ENCODE data around the gene TEKT3. TPM values are rescaled to one million over a fixed set of nuclear protein-coding genes. Genes with fewer than 3 reads are reported as not detected.

The TEKT3 gene
- polyA plus RNA-seq, 3 donors, result not detected

GRCh38 chr17:15343749-15344148 lies 2.4 kb upstream of the TEKT3 start:
- peaks cover 0 to 14% (median 7%) of the 10 kb centered on the region in 7 donors for H3K9me3 Mint-ChIP-seq
- H3K4me3 ChIP-seq (replicated peaks in 1 of 3; ENCODE audit: low read depth in 2 of 3, low read length in 3 of 3), result no peak overlapping the region
- H4K20me1 ChIP-seq (ENCODE audit: insufficient read depth, low read length), result no peaks in the 10 kb centered on the region
- H3K36me3 ChIP-seq (replicated peaks in 1 of 2; ENCODE audit: control insufficient read depth in 1 of 2, insufficient read depth in 2 of 2, low read length in 2 of 2), result no peaks in the 10 kb centered on the region
- no peak overlapping the region for H3K9ac ChIP-seq (ENCODE audit: insufficient read depth, low read length, poor library complexity, severe bottlenecking)
- H3K27ac Mint-ChIP-seq, result no peak overlapping the region
- no peaks in the 10 kb centered on the region for H3K79me2 ChIP-seq (ENCODE audit: insufficient read depth, low read length)
- H3K36me3 Mint-ChIP-seq, result peaks cover 0 to 4% of the 10 kb centered on the region in 2 donors
- peaks cover 11% of the 10 kb centered on the region for H3K4me1 Mint-ChIP-seq
- H3K4me3 Mint-ChIP-seq, result peak overlapping the region in 1 of 2 donors; percentile 1
- no peak overlapping the region for H2AFZ ChIP-seq (ENCODE audit: insufficient read depth, low read depth, low read length, poor library complexity, severe bottlenecking)
- H3K27me3 ChIP-seq (ENCODE audit: control insufficient read depth in 2 of 2, insufficient read depth in 2 of 2, low read length in 2 of 2), result peaks cover 65 to 68% of the 10 kb centered on the region in 2 donors
- DNase-seq, result no peak
- intact Hi-C loops (cut with micrococcal nuclease), result no loop called here
- H3K27me3 Mint-ChIP-seq (ENCODE audit: low read depth in 3 of 3), result peaks cover 56 to 72% (median 58%) of the 10 kb centered on the region in 3 donors
- H3K4me1 ChIP-seq (ENCODE audit: control insufficient read depth in 1 of 2, insufficient read depth in 2 of 2, low read length in 2 of 2), result peaks cover 8 to 10% of the 10 kb centered on the region in 2 donors
- peaks cover 4 to 19% of the 10 kb centered on the region in 2 donors for H3K9me3 ChIP-seq (replicated peaks in 1 of 2; ENCODE audit: control insufficient read depth in 1 of 2, insufficient read depth in 1 of 2, low read length in 2 of 2)
- WGBS (ENCODE audit: insufficient coverage), result 87% methylated on average over 3 of the region's 4 CpGs
- no peak overlapping the region for H3K4me2 ChIP-seq (replicated peaks; ENCODE audit: extremely low read depth, low read length, poor library complexity, severe bottlenecking)
- no peak for TF ChIP-seq CTCF (IDR thresholded peaks at IDR 0.05)
- H3K27ac ChIP-seq (ENCODE audit: low read depth in 1 of 2, low read length in 2 of 2), result no peak overlapping the region

GRCh38 chr17:15342460-15342859 lies 1.1 kb upstream of the TEKT3 start:
- no peaks in the 10 kb centered on the region for H3K79me2 ChIP-seq (ENCODE audit: insufficient read depth, low read length)
- 69% methylated on average over 6 of the region's 7 CpGs for whole genome bisulfite sequencing (ENCODE audit: insufficient coverage)
- DNase-seq, result no peak
- H3K4me3 Mint-ChIP-seq, result peak overlapping the region in 1 of 2 donors; percentile 60
- H4K20me1 ChIP-seq (ENCODE audit: insufficient read depth, low read length), result no peaks in the 10 kb centered on the region
- peaks cover 58 to 76% (median 59%) of the 10 kb centered on the region in 3 donors for H3K27me3 Mint-ChIP-seq (ENCODE audit: low read depth in 3 of 3)
- intact Hi-C loops (cut with micrococcal nuclease), result no loop called here
- peaks cover 0 to 16% (median 7%) of the 10 kb centered on the region in 7 donors for H3K9me3 Mint-ChIP-seq
- TF ChIP-seq CTCF (IDR thresholded peaks at IDR 0.05), result no peak
- H3K27ac Mint-ChIP-seq, result no peak overlapping the region
- peaks cover 59 to 67% of the 10 kb centered on the region in 2 donors for H3K27me3 ChIP-seq (ENCODE audit: control insufficient read depth in 2 of 2, insufficient read depth in 2 of 2, low read length in 2 of 2)
- no peak overlapping the region for H3K27ac ChIP-seq (ENCODE audit: low read depth in 1 of 2, low read length in 2 of 2)
- no peak overlapping the region for H3K4me3 ChIP-seq (replicated peaks in 1 of 3; ENCODE audit: low read depth in 2 of 3, low read length in 3 of 3)
- H3K4me1 ChIP-seq (ENCODE audit: control insufficient read depth in 1 of 2, insufficient read depth in 2 of 2, low read length in 2 of 2), result peaks cover 8 to 10% of the 10 kb centered on the region in 2 donors
- H3K9ac ChIP-seq (ENCODE audit: insufficient read depth, low read length, poor library complexity, severe bottlenecking), result no peak overlapping the region
- H3K36me3 ChIP-seq (replicated peaks in 1 of 2; ENCODE audit: control insufficient read depth in 1 of 2, insufficient read depth in 2 of 2, low read length in 2 of 2), result no peaks in the 10 kb centered on the region
- no peak overlapping the region for H2AFZ ChIP-seq (ENCODE audit: insufficient read depth, low read depth, low read length, poor library complexity, severe bottlenecking)
- peaks cover 4 to 19% of the 10 kb centered on the region in 2 donors for H3K9me3 ChIP-seq (replicated peaks in 1 of 2; ENCODE audit: control insufficient read depth in 1 of 2, insufficient read depth in 1 of 2, low read length in 2 of 2)
- H3K36me3 Mint-ChIP-seq, result peaks cover 0 to 4% of the 10 kb centered on the region in 2 donors
- H3K4me2 ChIP-seq (replicated peaks; ENCODE audit: extremely low read depth, low read length, poor library complexity, severe bottlenecking), result no peak overlapping the region
- H3K4me1 Mint-ChIP-seq, result peaks cover 11% of the 10 kb centered on the region

Data from CD14-positive monocyte (primary cell).